UCSD-AML1 (cell line): ENCODE results near the gene SPATA24.
"Not testable (repeated sequence)": the region's sequence is repeated elsewhere in the genome, so short reads cannot be mapped to it uniquely, and the experiment has no call there.

ENCODE experiments used
- DNase-seq: peaks from one replicate; lab custom pipeline; 2025; ENCODE audit not compliant: unreplicated experiment; lab: John Stamatoyannopoulos, UW

SPATA24 gene

GRCh38 chr5:139354186-139354585 is 49.7 kb downstream of the SPATA24 start:
- DNase-seq: no peak

- not testable (repeated sequence) for DNase-seq
Measured at GRCh38 chr5:139347863-139348262, 56.0 kb downstream of the SPATA24 start.
